Body of pancreas (tissue), 4 donors: ENCODE results near the gene SLC13A4. TPM values are rescaled to one million over a fixed set of nuclear protein-coding genes. Genes with fewer than 3 reads are reported as not detected.

Experiments used
- ATAC-seq: fragments of 150-250 bp; one replicate; pipeline ENCODE4 v1.9.1; 2016
- DNase-seq, 4 donors: peaks; one replicate each; pipeline ENCODE4 v3.0.0-alpha.2; 2019
- H3K27ac ChIP-seq, 4 donors: fragments of 200-600 bp; sonication (generic); 1 replicate in 3 of 4; 2 replicates in 1 of 4; pipeline versions ENCODE4 v1.5.1 to v1.6.1; 2016 to 2019; ENCODE audit warnings: mild to moderate bottlenecking in 1 of 4, mixed read lengths in 1 of 4, moderate library complexity in 1 of 4
- H3K27me3 ChIP-seq, 2 donors: fragments of 200-600 bp; sonication (generic); one replicate each; pipeline ENCODE4 v1.6.0; 2016; ENCODE audit warnings: mild to moderate bottlenecking in 1 of 2
- H3K36me3 ChIP-seq, 2 donors: fragments of 200-600 bp; sonication (generic); replicated peaks in 1 of 2; 2 replicates each; pipeline ENCODE4 v1.5.1; 2016; ENCODE audit warnings: low read depth in 2 of 2; ENCODE audit not compliant: insufficient read depth in 1 of 2
- H3K4me1 ChIP-seq: fragments of 200-600 bp; sonication (generic); one replicate; pipeline ENCODE4 v1.6.0; 2016
- H3K4me3 ChIP-seq, 2 donors: fragments of 200-600 bp; sonication (generic); 1 replicate in 1 of 2; 2 replicates in 1 of 2; pipeline ENCODE4 v1.5.1; 2016 to 2019
- H3K9me3 ChIP-seq, 3 donors: fragments of 200-600 bp; sonication (generic); 1 replicate in 2 of 3; 2 replicates in 1 of 3; pipeline ENCODE4 v1.5.1; 2016
- CTCF ChIP-seq, 7 experiments: fragments of 450-650 bp in 4 of 7; fragments of 200-600 bp in 3 of 7; sonication (generic) in 3 of 7; IDR thresholded peaks; one replicate each; pipeline ENCODE4 v1.5.1; 2016 to 2019; ENCODE audit warnings: antibody characterized with exemption in 7 of 7
- POLR2A ChIP-seq, 3 donors: fragments of 450-650 bp; IDR thresholded peaks; one replicate each; pipeline ENCODE4 v1.6.1; 2016; ENCODE audit warnings: antibody characterized with exemption in 3 of 3, mild to moderate bottlenecking in 2 of 3
- WGBS, 2 donors: methylation state at CpG; one replicate each; pipeline ENCODE4 v1.1.5; 2017; 5-methylcytosine and 5-hydroxymethylcytosine counted together
- intact Hi-C: fragments of 100-400 bp; cut with DNase I; formaldehyde crosslinking; loops from one replicate; pipeline ENCODE4 v1.15.1; 2023
- total RNA-seq, 2 donors: library from RNA; depleted of rRNA; stranded (reverse); fragments of >200 nt; gene quantifications; one replicate each; pipeline ENCODE4 v1.1.0, GENCODE V29; 2016

The SLC13A4 gene
- total RNA-seq, 2 donors from 2014 or later: not detected

DNA sequence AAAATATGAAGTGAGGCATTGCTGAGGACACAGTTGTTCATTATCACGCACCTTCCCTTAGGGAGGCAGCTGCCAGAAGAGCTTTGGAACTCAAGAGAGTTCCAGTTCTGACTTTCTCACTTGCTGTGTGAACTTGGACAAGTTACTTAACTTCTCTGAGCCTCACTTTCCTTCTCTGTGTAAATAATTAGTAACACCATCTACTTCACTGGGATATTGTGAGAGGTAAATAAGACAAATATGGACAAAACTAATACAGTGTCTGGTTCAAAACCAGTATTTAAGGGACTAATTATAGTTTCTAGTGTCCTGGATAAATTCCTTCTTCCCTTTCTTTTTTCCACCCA lies 6.3 kb upstream of the SLC13A4 start:
- TF ChIP-seq CTCF (IDR thresholded peaks at IDR 0.05) (no peak), POLR2A (IDR thresholded peaks at IDR 0.05) (no peak)
- Histone ChIP-seq H3K4me1 (no peaks in the 10 kb centered on the region), H3K36me3 (no peaks in the 10 kb centered on the region), H3K27ac (no peak overlapping the region), H3K27me3 (no peaks in the 10 kb centered on the region), H3K4me3 (no peak overlapping the region), H3K9me3 (no peaks in the 10 kb centered on the region)
- no peak for DNase-seq
- WGBS, 2 donors: 82 to 86% methylated on average over 1 of the region's 1 CpG
- intact Hi-C loops: no loop called here
- ATAC-seq: no peak

DNA sequence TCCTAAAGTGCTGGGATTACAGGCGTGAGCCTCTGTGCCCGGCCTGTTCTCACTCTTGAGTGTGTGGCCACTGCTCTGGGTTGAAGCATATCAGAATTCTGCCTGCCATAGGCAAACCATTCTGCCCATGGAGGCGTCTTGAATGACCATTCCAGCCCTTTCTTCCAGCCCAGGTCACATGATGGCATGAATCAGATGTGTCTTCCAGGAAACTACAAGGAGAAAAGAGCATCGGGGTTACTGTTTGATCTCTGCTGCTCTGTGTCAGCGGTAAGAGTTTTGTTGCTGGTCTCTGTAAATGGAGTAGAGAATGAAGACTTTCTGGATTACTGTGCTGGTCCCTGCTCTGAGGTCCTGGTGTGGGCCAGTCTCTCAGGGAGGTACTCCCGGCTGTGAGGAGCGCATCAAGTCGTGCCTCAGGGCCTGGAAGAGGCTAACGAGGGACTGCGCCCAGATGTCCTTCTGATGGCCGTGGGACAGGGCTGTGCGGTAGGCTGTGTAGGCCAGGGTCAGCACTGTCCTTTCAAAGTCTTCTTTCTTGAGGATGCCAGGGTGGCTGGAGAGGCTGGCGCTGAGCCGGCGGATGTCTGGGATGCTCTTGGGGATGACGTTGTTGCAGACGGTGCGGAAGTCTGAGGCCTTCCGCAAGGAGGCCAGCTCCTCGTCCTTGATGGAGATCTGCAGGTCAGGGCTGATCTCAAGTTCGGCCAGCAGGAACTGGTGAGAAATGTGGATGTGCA lies 5.8 kb upstream of the SLC13A4 start:
- Histone ChIP-seq H3K36me3 (no peaks in the 10 kb centered on the region), H3K9me3 (no peaks in the 10 kb centered on the region), H3K4me1 (no peaks in the 10 kb centered on the region), H3K4me3 (no peak overlapping the region), H3K27me3 (no peaks in the 10 kb centered on the region), H3K27ac (no peak overlapping the region)
- TF ChIP-seq CTCF (IDR thresholded peaks at IDR 0.05): no peak
- TF ChIP-seq POLR2A (IDR thresholded peaks at IDR 0.05): no peak
- WGBS, 2 donors: 87 to 89% methylated on average over 18 to 21 of the region's 21 CpGs
- ATAC-seq (no peak), DNase-seq (no peak)
- intact Hi-C loops: no loop called here

DNA sequence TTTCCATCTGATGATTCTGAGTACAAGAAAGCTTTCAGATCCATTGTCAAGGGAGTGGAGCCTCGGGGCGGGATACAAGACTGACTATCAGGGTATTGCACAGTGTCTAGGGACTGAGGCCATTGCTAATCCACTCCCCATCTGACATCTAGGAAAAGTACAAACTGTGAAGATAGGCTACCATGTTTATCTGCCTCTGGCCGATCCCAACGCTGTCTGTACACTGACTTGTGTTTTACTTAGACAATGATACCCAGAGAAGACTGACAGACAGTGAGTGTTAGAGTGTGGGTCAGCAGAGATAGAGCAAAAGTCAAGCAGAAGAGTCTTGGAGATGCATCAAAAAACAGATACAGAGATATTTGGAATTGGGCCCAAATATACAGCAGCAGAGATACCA lies 3.1 kb upstream of the SLC13A4 start:
- WGBS, 2 donors: 57 to 71% methylated on average over 4 of the region's 4 CpGs
- TF ChIP-seq CTCF (IDR thresholded peaks at IDR 0.05): no peak
- TF ChIP-seq POLR2A (IDR thresholded peaks at IDR 0.05): no peak

GRCh38 chr7:135729230-135729629 lies 1.2 kb upstream of the SLC13A4 start:
- 61 to 64% methylated on average over 5 of the region's 5 CpGs for WGBS, 2 donors
- DNase-seq: no peak
- no peaks in the 10 kb centered on the region for H3K9me3 ChIP-seq
- intact Hi-C loops: no loop called here
- no peak overlapping the region for H3K27ac ChIP-seq
- no peaks in the 10 kb centered on the region for H3K4me1 ChIP-seq
- ATAC-seq: no peak
- TF ChIP-seq CTCF (IDR thresholded peaks at IDR 0.05) (no peak), POLR2A (IDR thresholded peaks at IDR 0.05) (no peak)
- no peaks in the 10 kb centered on the region for H3K36me3 ChIP-seq
- no peaks in the 10 kb centered on the region for H3K27me3 ChIP-seq
- H3K4me3 ChIP-seq: no peak overlapping the region

More for the DNA sequence above, 3.1 kb upstream of the SLC13A4 start:
- Histone ChIP-seq H3K36me3 (no peaks in the 10 kb centered on the region), H3K27me3 (no peaks in the 10 kb centered on the region), H3K4me3 (no peak overlapping the region), H3K9me3 (no peaks in the 10 kb centered on the region), H3K4me1 (no peaks in the 10 kb centered on the region), H3K27ac (no peak overlapping the region)
- intact Hi-C loops: no loop called here
- ATAC-seq (no peak), DNase-seq (no peak)
